ENCODE results near the gene SYNDIG1.
A peak's percentile ranks its signal among the peaks of the same experiment; 100 is the strongest.
"Not testable (repeated sequence)": the region's sequence is repeated elsewhere in the genome, so short reads cannot be mapped to it uniquely, and the experiment has no call there.

Gene SYNDIG1

DNA sequence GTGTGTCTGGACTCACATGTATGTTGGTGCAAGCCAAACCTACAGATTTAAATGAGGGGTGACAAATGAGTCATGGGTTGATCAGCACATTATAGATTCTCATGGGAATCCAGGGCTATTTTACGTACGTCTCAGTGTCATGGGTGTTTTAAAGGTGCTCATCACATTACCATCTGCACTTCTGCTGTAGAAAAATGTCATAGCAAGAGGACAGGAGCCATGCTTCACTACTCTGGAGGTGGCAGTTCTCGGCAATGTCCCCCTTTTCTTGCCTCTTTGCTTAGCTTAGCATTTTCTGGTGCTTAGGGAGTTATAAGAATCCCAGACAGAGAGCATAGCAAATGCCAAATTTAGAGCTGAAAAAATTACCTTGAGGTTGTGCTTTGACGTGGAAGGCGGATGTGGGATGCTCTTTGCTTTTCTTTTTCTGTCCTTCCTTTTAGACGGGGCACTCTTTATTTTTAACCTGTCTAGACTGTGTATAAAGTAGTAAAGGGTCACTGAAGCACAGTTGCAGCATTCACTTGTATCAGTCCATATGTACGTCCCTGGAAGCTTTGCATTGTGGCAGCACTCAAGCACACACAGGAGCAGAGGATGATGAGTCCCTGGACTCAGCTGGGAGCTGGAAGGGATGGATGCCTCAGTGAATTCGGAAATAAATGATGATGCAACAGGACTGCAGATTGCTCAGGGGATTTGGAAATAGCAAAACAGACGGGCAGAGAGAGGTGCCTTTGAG is 139.7 kb downstream of the SYNDIG1 start:
- no peak for DNase-seq (ENCODE audit: low read depth, low spot score)

DNA sequence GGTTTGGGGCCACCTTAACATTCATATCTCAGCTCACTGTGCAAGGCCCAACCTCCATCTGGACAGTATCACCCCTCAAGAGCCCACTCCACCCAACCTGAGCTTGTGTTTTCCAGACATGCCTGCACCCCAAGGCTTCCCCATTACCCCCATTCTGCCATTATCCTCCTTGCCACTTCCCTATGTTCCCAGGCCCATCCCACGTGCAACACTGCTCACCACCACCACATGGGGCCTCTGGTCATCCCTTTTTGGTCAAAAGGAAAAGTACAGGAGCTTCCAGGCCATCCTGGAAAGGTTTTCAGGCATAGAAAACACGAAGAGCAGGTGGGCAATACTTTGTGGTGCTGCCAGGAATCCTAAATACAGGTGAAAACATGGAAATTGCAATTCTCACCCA is 140.3 kb downstream of the SYNDIG1 start:
- no peak for DNase-seq (ENCODE audit: low read depth, low spot score)

DNA sequence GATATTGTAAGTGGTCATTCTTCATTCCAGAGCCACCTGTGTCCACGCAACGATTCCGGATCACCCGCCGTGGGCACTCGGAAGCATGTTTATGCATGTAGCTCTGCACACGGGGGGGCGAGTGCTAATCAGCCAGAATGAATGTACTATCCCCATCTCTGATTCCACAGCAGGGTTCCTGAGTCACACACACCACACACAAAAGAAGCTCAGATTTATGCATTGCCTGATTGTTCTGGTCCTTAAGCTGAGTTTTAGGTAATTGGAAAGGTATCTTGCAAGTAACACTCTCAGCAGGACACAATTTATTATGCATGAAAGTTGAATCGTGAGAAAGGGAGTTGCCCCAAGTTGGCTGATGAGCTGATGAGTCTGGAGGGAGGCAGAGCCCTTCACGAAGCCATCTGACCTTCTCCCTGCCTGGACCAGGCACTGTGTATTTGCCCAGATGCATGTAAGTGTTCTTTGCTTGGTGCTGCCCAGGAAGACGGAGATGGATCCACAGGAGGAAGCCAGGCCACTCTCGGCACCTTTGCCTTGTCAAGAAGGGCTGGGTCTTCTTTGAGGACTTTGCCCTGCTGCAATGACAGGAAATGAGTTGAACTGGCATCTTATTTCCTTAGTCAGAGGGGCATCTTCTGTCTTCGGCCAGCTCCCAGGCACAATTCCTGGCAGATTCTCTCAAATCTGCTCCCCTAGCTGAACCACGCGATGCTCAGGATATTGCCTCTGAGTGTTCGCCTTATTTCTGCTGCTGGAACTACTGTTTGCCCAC is 141.1 kb downstream of the SYNDIG1 start:
- peak; percentile 61 for DNase-seq (ENCODE audit: low read depth, low spot score)

DNA sequence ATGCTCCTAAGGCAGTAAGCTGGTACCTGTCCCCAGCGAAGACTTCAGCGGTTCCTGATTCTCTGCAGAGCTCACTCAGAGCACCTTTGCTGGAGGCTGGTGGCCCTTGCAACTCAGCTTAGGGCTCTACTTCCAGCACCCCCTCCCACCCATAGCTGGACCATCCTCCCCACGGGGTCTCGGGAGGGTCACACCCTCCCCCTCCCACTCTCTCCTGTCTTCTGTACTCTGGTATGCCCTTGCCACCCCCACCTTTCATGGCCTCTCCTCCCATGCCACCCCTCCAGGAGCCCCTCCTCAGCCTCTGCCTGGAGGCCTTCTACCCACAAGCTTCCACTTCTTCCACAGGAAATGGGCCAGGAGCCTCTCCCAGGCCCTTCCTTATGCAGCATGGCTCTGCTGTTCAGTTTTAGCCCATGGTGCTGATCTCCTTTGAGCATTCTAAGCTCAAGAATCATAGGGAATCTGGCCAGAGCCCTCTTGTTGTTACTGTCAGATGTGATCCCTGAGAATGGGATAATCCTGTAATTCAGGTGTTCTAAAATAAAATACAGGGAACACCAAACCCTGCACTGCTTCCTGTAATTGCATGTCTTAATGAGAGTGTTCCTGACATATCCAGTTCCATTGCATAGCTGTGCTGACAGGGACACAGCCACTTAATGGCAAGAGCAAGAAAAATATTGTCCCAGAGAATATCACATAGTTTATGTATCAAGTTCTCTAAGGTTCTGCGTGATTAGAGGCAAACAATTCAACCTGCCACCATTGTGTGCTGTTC is 142.1 kb downstream of the SYNDIG1 start:
- no peak for DNase-seq (ENCODE audit: low read depth, low spot score)

DNA sequence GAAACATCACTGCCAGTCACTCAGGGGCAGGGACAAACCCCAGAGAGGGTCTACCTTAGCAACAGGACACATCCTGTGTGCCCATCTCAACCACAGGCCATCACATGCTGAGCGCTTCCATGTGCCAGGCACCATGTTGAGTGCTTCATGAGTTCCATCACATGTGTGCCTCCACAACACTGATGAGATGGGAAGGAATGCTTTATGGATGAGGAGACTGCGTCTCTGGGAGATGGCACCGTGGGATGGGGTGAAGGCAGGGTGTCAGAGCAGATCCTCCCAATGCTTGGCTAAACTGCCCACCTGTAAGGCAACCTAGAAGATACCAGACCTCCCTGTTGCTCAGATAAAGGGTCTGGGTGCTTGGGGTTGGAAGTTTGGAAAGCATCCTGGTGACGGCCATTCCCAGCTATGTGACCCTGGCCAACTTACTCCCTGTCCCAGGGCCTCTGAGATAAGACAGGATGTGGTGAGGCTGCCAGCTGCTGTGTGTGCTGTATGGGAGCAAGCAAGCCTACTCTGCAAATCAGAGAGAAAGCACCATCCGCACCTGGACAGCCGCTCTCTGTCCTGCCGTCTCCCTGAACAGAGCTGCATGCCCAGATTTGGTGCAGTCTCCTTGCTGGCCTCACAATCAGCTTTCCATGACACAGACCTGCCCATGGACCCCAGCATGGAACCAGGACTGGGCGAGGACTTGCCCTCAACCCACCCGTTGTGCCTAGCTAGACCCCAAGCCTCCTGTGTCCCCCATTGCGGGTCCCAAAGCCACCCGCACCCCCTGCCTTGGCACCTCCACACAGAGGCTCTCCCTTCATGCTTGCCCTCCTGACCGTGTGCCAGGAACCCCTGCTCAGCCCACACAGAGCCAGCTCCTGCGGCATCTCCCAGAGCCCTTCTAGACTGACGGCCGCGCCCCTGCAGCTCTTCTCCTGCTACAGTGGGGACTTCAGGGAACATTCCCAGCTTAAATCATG is 143.7 kb downstream of the SYNDIG1 start:
- no peak for DNase-seq (ENCODE audit: low read depth, low spot score)

DNA sequence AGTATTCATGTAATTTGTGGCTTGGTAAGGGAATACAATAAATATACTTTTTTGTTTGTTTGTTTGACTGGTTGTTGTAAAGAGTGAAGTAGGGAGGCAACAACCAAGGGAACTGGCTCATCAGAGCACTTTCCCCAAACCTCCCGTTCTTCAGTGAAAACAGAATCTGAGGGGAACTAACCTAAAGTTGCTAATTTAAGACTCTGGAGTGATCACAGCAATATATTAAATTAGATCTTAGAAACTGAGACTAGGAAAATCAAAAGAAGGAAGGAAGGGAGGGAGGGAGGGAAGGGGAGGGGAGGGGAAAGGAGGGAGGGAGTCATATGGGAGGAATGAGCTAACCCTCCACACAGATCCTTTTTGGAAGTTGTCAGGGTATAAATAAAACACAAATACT is 144.9 kb downstream of the SYNDIG1 start:
- DNase-seq (ENCODE audit: low read depth, low spot score), result no peak

DNA sequence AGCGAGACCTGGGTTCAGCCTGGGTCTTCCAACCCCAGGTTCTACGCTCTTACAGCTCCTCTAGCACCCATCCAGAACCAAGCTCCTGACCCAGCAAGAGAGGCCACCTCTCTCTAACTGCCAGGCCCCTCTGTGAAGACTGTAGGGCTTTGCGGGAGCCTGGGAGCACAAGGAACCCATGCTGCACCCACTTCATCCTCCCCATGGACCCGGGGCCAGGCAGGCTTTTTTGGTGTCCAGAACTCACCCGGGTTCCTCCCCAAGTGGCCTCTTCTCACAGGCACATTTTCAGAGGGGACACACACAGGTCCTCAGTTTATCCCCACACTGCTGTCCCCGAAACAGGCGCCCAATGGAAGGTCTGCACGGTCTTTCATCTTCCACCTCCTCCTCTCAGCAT is 145.9 kb downstream of the SYNDIG1 start:
- DNase-seq (ENCODE audit: low read depth, low spot score), result no peak

DNA sequence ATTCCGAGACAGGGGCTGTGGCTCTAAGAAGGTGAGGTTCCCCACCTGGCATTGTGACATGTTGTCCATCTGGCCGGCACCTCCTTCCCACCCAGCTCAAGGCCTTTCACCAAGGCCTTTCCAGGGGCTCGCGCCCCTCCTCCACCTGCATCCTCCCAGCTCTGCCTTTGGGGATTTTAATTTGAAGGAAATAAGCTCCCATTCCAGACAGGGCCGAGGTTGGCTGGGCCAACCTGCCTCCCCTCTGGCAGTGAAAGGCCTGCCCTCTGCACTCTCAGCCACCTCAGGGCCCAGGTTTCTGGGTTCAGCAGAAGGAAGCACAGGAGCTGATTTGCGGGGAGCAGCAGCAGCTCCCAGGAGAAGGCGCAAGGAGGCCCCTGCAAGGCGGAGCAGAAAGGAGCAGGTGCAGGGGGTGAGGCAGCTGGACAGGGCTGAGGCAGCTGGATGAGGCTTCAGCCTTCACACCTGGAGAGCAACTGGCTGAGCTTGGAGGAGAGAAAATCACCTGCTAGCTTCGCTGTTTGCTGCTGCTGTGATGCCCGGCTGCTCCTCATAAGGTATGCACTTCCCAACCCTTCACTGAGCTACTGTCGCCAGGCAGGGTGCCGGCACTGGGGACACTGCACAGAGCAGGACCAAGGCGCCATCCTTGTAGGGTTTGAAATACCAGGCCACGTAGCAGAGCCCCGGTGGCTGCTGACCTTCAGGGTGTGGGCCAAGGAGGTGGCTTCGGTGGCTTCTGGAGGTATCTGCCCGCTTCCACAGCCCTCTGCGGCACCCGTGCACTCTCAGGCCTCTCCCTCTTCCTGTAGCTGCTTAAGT is 147.0 kb downstream of the SYNDIG1 start:
- DNase-seq (ENCODE audit: low read depth, low spot score), result no peak

DNA sequence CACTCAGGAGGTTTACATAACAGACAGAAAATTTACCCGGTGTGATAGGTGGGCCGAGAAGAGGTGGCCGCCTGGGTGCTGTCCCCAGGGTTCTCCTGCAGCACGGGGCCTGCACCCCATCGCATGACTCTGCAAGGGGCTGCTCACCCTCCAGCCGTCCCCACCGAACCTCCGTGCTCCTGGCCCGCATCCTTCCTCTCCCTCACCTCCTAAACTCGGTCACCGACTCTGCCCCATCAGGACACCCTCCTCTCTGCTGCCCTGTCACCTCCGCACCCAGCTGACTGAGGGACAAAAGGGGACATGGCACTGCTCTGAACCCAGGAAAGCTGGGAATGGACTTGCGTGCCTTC is 147.6 kb downstream of the SYNDIG1 start:
- no peak for DNase-seq (ENCODE audit: low read depth, low spot score)

DNA sequence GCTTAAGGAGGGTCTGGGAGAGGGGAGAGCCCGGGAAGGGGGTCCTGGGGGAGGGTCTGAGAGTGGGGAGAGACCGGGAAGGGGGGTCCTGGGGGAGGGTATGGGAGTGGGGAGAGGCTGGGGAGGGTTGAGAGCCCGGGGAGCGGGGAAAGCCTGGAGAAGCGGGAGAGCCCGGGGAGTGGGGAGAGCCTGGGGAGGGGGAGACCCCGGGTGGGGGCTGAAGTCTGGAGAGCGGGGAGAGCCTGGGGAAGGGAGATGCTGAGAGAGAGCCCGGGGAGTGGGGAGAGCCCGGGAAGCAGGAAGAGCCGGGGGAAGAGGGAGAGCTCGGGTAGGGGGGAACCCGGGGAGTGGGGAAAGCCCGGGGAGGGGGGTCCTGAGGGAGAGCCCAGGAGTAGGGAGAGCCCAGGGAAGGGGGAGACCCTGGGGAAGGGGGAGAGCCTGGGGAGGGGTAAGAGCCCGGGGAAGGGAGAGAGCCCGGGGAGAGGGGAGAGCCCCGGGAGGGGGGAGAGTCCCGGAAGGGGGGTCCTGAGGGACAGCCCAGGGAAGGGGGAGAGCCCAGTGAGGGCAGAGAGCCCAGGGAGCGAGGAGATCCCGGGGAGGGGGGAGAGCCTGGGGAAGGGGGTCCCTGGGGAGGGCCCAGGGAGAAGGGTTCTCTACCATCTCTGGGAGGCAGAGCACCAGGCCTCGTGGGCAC is 148.5 kb downstream of the SYNDIG1 start:
- DNase-seq (ENCODE audit: low read depth, low spot score), result no peak

DNA sequence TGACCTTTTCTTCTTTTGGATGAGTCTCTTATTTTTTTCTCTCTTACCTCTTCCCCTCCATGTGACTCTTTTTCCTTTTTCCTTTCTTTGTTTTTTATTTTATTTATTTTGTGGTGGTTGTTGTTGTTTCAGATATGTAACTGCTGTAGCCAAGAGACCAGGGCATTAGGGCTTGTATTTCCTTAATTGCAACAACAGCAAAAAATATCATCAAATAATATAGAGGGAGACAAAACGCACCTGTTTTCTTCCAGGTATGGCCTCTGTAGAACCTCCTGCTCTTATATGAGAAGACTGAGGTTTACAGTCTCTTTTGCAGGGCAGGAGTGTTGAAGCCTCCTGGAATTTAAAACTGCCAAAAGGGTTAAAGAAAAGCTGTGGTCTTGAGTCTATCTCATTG is 149.3 kb downstream of the SYNDIG1 start:
- DNase-seq (ENCODE audit: low read depth, low spot score), result no peak

DNA sequence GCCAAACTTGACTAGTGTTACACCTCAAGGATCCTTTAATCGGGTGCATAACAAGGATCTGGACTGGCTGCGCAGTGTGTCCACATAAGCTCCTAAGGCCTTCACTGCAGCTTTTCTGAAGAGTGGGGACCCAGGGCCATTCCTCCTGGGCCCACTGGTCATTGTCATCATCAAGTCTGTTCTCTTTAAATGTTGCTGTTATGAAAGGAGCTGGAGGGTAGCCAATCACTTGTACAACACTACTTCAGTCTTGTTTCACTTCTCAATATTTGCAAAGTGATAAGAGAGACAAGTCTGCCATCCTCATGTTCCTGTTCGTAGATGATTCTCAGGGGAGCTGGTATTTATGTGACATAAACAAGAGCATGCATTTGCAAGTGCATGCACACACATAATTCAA is 149.8 kb downstream of the SYNDIG1 start:
- DNase-seq (ENCODE audit: low read depth, low spot score), result no peak

DNA sequence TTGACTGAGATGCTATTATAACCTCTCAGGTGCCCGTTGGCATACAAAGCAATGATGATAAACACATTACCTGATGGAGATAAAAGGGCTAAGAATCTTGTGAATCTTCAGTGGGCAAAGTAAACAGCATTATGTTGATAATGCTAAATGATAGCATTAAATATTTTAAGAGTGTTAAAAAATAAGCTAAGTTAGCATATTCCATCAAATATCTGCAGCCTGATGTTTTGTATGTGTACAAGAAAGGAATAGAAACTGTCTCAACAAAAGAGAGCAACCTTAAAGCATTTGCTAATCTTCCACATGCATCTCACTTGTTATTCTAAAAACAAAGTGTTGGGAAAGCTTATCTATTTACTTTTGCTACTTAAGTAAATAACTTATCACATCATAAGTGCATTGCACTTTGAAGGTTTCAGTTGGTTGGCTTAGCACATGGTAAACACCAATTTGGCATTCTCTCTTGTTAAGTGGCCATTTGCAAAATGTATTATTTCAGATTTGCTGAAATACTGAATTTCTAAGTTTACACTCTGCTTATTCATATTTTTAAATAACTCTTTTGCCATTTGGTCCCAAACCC is 151.6 kb downstream of the SYNDIG1 start:
- no peak for DNase-seq (ENCODE audit: low read depth, low spot score)

DNA sequence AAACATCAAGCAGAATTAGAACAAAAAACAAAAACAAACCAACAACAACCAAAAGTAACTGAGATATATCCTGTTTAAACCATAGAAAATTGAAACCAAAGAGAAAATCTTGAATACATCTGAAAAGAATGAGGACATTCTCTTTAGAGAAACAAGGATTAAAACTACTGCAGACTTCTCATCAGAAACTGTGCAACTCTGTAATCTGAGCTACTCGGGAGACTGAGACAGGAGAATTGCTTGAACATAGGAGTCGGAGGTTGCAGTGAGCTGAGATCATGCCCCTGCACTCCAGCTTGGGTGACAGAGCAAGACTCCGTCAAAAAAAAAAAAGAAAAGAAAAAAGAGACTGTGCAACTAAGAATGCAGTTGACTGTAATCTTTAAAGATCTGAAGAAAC is 153.4 kb downstream of the SYNDIG1 start:
- no peak for DNase-seq (ENCODE audit: low read depth, low spot score)

DNA sequence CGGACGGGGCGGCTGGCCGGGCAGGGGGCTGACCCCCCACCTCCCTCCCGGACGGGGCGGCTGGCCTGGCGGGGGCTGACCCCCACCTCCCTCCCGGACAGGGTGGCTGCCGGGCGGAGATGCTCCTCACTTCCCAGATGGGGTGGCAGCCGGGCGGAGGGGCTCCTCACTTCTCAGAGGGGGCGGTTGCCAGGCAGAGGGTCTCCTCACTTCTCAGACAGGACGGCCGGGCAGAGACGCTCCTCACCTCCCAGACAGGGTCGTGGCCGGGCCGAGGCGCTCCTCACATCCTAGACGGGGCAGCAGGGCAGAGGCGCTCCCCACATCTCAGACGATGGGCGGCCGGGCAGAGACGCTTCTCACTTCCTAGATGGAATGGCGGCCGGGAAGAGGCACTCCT is 156.7 kb downstream of the SYNDIG1 start:
- DNase-seq (ENCODE audit: low read depth, low spot score), result not testable (repeated sequence)

DNA sequence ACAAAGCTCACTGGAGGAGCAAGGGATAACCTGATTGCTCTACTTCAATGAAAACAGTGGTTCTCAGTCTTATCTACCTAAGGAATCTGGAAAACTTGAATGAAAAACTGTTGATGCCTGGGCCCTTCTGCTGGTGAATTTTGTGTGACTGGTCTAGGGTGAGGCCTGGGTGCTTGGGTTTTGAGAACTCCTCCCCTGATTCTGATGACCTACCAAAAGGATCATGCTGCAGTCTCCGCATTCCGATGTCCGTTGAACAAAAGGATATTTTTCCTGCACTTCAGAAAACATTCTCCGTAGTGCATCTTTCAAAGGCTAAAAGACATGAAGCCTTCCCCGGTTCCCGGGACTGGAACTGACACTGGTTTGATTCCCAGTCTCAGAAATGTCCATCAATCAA is 157.9 kb downstream of the SYNDIG1 start:
- no peak for DNase-seq (ENCODE audit: low read depth, low spot score)

DNA sequence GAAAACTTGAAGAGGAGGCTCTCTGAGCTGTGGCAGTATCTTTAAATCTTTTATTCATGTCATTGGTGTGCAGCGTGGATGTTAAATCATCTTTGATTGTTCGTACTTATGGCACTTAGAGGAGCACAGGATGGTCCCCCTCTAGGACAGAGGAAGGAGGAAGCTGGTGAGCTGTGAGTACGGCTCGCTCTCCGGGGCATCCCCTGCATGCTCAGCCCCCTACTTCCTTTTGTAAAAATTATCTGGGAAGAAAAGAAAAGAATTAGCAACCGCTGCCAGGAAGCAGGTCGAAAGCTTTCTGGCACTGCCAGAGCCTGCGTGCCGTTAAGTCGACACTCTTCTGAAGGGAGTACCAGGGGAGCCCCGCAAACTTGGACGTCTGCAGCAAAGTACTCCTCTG is 158.5 kb downstream of the SYNDIG1 start:
- no peak for DNase-seq (ENCODE audit: low read depth, low spot score)

DNA sequence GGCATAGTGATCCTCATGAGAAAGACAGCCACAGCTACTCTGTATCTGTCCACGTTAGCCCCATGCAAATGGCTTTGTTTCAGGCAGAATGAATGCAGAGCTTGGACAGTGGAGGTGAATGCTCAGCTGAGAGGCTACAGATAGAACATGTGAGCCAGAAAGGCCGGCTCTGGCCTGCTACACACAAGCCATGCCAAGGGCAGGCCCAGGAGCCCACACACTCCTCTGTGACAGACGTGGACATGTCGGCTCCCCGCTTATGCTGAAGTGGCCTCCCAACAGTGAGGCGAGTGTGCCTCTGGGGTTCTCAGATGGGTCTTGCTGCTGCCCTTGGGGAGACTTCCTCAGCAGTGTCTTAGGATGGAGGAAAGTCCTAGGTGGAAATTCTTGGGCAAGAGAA is 159.6 kb downstream of the SYNDIG1 start:
- DNase-seq (ENCODE audit: low read depth, low spot score), result no peak

DNA sequence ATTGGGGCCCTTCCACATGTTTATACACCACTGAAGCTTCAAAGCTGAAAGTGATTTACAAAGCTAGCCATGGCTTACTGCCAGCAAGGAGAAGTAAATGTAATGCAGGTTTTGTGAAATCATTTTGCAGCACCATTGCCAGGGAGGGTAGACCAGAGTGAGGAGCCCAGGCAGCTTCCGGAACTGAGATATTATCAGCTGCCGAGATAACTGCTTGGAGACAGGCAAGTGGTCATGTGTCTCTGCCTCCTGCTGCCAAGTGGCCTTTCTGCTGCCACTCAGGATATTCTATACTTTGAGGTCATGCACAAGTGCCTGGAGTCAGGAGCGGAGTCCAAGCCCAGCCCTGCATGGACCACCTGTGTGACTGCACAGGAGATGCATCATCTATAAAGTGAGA is 160.2 kb downstream of the SYNDIG1 start:
- no peak for DNase-seq (ENCODE audit: low read depth, low spot score)

All from iPS DF 19.7 (cell line).